Hepatocyte (in vitro differentiated cells): Measurements from ENCODE around the gene CAPRIN1. TPM values are rescaled to one million over a fixed set of nuclear protein-coding genes. Genes with fewer than 3 reads are reported as not detected.

Experiments used
- DNase-seq: peaks from one replicate; pipeline ENCODE4 v3.0.0-alpha.2; 2016; ENCODE audit warnings: low spot score
- H2AFZ ChIP-seq: fragments of 200-600 bp; sonication (generic); 2 replicates; pipeline ENCODE4 v1.6.0; 2016; ENCODE audit warnings: antibody characterized with exemption, mild to moderate bottlenecking
- H3K27ac ChIP-seq: fragments of 200-600 bp; sonication (generic); 2 replicates; pipeline ENCODE4 v1.5.1; 2016; ENCODE audit warnings: mild to moderate bottlenecking
- H3K27me3 ChIP-seq: fragments of 200-600 bp; sonication (generic); 2 replicates; pipeline ENCODE4 v1.6.1; 2016
- H3K36me3 ChIP-seq: fragments of 200-600 bp; sonication (generic); replicated peaks from 2 replicates; pipeline ENCODE4 v1.5.1; 2016; ENCODE audit warnings: low read depth; ENCODE audit not compliant: insufficient read depth
- H3K4me1 ChIP-seq: fragments of 200-600 bp; sonication (generic); 2 replicates; pipeline ENCODE4 v1.5.1; 2016; ENCODE audit warnings: mild to moderate bottlenecking, moderate library complexity; ENCODE audit not compliant: insufficient read depth
- H3K4me2 ChIP-seq: fragments of 200-600 bp; sonication (generic); 2 replicates; pipeline ENCODE4 v1.6.0; 2016
- H3K4me3 ChIP-seq: fragments of 200-600 bp; sonication (generic); 2 replicates; pipeline ENCODE4 v1.5.1; 2016; ENCODE audit warnings: mild to moderate bottlenecking
- H3K79me2 ChIP-seq: fragments of 200-600 bp; sonication (generic); 2 replicates; pipeline ENCODE4 v1.6.0; 2017; ENCODE audit warnings: mild to moderate bottlenecking
- H3K9me2 ChIP-seq: fragments of 200-600 bp; sonication (generic); replicated peaks from 2 replicates; pipeline ENCODE4 v1.6.0; 2017; ENCODE audit warnings: mild to moderate bottlenecking; ENCODE audit not compliant: insufficient read depth
- H3K9me3 ChIP-seq: fragments of 200-600 bp; sonication (generic); 2 replicates; pipeline ENCODE4 v1.5.1; 2016; ENCODE audit warnings: low read depth, mild to moderate bottlenecking
- H4K20me1 ChIP-seq: fragments of 200-600 bp; sonication (generic); 2 replicates; pipeline ENCODE4 v1.6.0; 2016; ENCODE audit warnings: mild to moderate bottlenecking; ENCODE audit not compliant: insufficient read depth, poor library complexity, severe bottlenecking
- CTCF ChIP-seq: fragments of 200-600 bp; sonication (generic); IDR thresholded peaks from 2 replicates; pipeline ENCODE4 v1.5.1; 2016; ENCODE audit warnings: antibody characterized with exemption, mild to moderate bottlenecking; ENCODE audit not compliant: poor library complexity
- EZH2 ChIP-seq: fragments of 200-600 bp; sonication (generic); IDR thresholded peaks from 2 replicates; pipeline ENCODE4 v1.6.1; 2016; ENCODE audit warnings: antibody characterized with exemption, mild to moderate bottlenecking, borderline replicate concordance
- EZH2phosphoT487 ChIP-seq: fragments of 200-600 bp; sonication (generic); IDR thresholded peaks from one replicate; pipeline ENCODE4 v1.6.1; 2018; ENCODE audit warnings: antibody characterized with exemption, mild to moderate bottlenecking, low read depth, moderate library complexity; ENCODE audit not compliant: unreplicated experiment, severe bottlenecking
- WGBS: methylation state at CpG from one replicate; pipeline ENCODE4 v1.1.6; 2016; ENCODE audit warnings: low lambda C conversion rate; ENCODE audit errors: missing lambda C conversion rate; 5-methylcytosine and 5-hydroxymethylcytosine counted together
- polyA plus RNA-seq: library from polyadenylated mRNA; unstranded; fragments of >200 nt; fragmentation: Nextera tagmentation; extraction: Ambion mirVana; gene quantifications from 2 replicates; pipeline ENCODE4 v1.2.1, GENCODE V29; 2016
- total RNA-seq: library from RNA; depleted of rRNA; stranded (reverse); fragments of >200 nt; gene quantifications from 2 replicates; pipeline ENCODE4 v1.2.3, GENCODE V29; 2014

Gene CAPRIN1
- total and polyA plus RNA-seq, 2 experiments from 2014 or later, result 102 to 217 TPM

GRCh38 chr11:34055218-34056000 is 3.9 kb downstream of the CAPRIN1 start:
- H2AFZ ChIP-seq, result no peak overlapping the region
- no peaks in the 10 kb centered on the region for H3K9me2 ChIP-seq
- no peaks in the 10 kb centered on the region for H3K36me3 ChIP-seq
- WGBS, result 89% methylated on average over 18 of the region's 18 CpGs
- peak overlapping the region; percentile 22 for H3K4me3 ChIP-seq
- peak overlapping the region; percentile 84 for H3K4me2 ChIP-seq
- H3K27me3 ChIP-seq, result no peaks in the 10 kb centered on the region
- peaks cover 70% of the 10 kb centered on the region for H4K20me1 ChIP-seq
- peaks cover 31% of the 10 kb centered on the region for H3K4me1 ChIP-seq
- TF ChIP-seq EZH2 (no peak), CTCF (no peak), EZH2phosphoT487 (no peak)
- no peak for DNase-seq
- H3K9me3 ChIP-seq, result no peaks in the 10 kb centered on the region
- peak overlapping the region; percentile 13 for H3K27ac ChIP-seq
- peaks cover 82% of the 10 kb centered on the region for H3K79me2 ChIP-seq

DNA sequence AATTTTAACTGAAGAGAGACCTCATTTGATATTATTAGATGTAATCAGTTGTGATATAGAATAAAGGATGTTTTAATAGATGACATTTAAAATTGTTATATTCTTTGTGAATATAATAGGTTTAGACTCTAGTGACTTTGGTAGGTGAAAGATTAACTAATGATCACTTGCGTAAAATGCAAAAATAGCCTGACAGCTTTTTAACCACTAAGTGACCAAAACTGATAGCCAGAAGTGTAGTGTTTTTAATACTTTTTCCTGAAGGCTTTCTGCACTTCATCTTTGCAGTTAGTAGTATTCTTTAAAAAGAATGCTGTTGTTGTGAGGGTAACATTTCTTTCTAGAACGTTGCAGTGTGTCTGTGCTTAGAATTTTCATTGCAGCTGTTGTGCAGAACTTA is 5.1 kb downstream of the CAPRIN1 start:
- TF ChIP-seq EZH2phosphoT487 (no peak), EZH2 (no peak), CTCF (no peak)
- no peak for DNase-seq
- Histone ChIP-seq H2AFZ (no peak overlapping the region), H3K4me1 (peaks cover 26% of the 10 kb centered on the region), H3K27me3 (no peaks in the 10 kb centered on the region), H4K20me1 (peaks cover 83% of the 10 kb centered on the region), H3K79me2 (peaks cover 95% of the 10 kb centered on the region), H3K27ac (no peak overlapping the region), H3K4me2 (peak overlapping the region; percentile 84), H3K9me2 (no peaks in the 10 kb centered on the region), H3K36me3 (no peaks in the 10 kb centered on the region), H3K4me3 (no peak overlapping the region), H3K9me3 (no peaks in the 10 kb centered on the region)
- WGBS, result 28% methylated on average over 2 of the region's 2 CpGs

DNA sequence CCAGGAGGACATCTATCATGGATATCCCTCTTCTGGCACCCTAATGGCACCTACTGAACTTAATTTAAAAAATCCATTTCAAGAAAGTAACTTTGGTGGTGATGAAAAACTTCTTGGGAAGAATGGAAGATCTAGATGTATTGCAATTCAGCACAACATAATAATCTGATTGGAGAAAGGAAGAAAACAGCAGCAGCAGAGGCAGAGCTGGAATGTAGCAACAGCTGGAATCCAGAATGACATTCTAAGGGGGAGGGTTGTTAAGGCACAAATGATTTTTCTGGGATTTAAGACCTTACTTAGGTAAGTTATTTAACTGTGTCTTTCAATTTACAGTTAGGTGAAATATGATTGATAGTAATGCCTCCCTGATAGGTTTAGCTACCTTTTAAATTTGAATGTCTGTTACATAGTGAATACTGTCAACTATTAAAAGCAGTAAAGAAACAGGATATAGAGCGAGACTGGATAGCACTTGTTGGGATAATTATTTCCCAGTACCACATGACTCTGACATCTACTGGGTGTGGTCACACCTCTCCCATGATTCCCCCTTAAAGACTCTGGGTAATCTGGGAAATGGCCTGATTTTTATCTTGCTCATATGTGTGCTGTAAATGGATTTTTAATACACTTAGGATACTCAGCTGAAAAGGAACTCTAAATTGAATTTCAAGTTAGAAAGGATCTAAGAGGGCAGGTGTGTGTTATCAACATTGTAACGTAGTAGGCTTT is 11.7 kb downstream of the CAPRIN1 start:
- no peak for DNase-seq
- Histone ChIP-seq H3K4me1 (peaks cover 14% of the 10 kb centered on the region), H3K27me3 (no peaks in the 10 kb centered on the region), H4K20me1 (peaks cover 97% of the 10 kb centered on the region), H3K27ac (peak overlapping the region; percentile 15), H3K9me2 (no peaks in the 10 kb centered on the region), H3K79me2 (peaks cover 100% of the 10 kb centered on the region), H3K4me3 (no peak overlapping the region), H3K36me3 (no peaks in the 10 kb centered on the region), H2AFZ (no peak overlapping the region), H3K9me3 (no peaks in the 10 kb centered on the region), H3K4me2 (no peak overlapping the region)
- WGBS, result 96% methylated on average over 2 of the region's 2 CpGs
- TF ChIP-seq CTCF, result no peak
